CD4-positive, alpha-beta T cell treated with Interleukin-4 for 1 hour (primary cell): ENCODE measurements around the gene SEMA3E.
"Not testable (repeated sequence)": the region's sequence is repeated elsewhere in the genome, so short reads cannot be mapped to it uniquely, and the experiment has no call there.

ENCODE experiments used
- DNase-seq, 2 donors: peaks; one replicate each; pipeline ENCODE4 v3.0.0-alpha.2; 2020 to 2022

Gene SEMA3E

DNA sequence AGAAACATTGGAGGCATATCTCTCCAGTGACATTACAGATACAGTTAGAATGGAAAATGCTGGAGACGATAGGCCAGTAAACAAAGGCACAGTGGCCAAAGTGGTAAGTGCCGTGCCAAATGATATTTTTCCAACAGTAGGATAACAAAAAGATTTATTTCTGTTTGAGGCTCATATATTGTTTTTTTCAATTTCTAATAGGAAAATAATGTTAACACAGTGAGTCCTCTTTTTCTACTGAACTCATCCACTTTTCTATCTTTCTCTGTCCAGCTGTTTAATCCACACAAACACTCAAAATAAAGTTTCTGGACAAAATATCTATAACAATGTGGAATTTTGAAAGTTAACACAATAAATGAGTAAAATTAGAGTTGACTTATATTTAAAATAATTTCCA, 201.3 kb downstream of the SEMA3E start:
- no peak for DNase-seq

DNA sequence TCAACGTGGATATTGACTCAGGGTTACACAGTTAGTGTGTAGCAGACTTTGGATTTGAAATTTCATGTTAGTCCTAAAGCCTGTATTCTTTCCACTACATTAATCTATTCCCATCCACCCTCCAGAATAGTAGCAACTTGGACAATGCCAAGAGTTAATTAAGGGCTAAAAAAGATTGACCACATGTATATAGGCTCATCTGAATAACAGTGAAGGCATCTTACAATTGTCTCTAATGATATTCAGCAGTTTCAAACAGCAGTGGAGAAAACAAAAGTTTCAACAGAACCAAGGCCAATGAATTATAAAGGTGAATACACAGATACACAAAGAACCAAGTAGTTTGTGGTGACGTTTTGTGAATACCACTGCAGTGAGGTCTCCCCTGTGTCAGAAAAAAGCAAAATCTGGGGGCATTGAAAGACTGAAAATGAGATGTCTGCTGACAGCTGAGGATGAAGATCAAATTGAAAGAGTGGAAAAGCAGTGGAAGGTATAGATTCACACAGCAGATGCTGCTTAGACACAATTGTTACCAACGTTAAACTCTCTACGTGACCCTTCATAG, 202.8 kb downstream of the SEMA3E start:
- DNase-seq: no peak

DNA sequence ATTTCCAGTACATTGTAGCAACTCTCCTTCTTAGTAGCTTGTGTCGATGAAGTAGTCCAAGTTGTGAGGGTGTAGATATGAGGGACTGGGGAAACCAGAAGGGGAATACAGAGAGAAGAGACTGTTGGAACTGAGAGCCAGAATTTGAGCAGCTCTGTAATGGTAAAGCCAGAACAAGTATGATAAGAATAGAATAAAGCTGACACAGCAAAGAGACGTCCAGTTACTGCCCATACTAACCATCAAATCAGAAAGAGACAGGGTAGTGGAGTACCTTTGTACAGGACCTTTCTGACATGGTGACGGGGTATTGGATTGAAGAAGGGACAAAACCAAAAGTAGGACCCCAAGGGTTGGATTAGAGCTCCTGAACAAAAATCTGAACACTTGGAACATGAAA, 206.0 kb downstream of the SEMA3E start:
- no peak for DNase-seq

DNA sequence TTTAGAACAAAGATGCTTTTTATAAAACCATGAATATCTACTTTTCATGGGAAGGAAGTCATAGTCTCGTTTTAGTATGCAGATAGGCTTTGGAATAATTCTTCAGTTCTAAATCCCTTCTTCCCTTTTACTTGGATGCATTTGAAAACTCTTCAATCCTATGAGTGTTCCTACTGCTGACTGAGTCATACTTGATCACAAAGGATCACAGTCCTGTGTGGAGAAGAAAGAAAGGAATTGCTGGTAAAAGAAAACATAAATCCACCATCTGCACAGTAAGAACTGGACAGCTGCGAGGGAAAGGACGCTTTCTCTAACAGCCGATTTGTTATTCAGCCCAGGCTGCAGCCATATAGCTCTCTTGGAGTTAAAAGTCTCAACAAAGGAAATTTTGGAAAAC, 209.9 kb downstream of the SEMA3E start:
- no peak for DNase-seq

DNA sequence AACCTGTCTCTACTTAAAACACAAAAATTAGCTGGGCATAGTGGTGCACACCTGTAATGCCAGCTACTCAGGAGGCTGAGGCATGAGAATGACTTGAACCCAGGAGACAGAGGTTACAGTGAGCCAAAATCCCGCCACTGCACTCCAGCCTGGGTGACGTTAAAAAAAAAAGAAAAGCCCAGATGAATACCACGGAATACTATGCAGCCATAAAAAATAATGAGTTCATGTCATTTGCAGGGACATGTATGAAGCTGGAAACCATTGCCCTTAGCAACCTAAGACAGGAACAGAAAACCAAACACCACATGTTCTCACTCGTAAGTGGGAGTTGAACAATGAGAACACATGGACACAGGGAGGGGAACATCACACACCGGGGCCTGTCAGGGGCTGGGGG, 218.7 kb downstream of the SEMA3E start:
- DNase-seq: not testable (repeated sequence)

DNA sequence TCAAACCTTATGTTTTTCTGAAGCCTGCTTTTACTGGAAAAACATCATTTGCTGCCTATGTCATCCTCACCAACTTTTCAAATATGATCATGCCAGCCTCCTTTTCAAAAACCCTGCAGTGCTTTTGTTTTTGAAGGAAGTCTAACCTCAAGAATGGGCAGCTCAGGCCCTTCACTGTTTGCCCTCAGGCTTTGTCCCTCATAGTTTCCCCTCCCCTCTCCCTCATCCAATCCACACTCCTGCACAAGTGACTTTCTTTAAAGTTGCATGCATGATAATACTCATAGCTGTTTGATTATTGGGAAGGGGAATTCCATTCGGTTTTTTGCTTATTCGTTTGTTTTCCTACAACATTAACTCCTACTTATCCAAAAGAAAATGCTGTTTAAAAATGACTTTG, 219.4 kb downstream of the SEMA3E start:
- no peak for DNase-seq

DNA sequence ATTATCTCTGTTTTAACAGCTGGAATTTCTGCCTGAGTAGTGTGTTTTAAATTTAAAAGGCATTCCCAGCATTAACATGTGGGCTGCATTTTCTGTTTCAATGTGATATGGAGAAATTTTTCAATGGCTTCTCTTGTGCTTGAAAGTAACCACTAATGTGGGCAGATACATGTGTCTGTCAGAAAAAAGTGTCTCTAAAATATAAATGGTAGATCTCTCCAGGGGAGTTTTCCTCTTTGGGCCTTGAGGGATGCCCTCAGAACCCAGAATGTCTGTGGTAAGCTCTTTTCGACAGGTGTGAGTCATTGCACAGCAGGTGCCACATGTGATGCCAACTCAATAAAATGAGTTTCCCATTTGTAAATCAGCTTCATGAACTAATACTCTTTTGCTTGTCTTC, 221.1 kb downstream of the SEMA3E start:
- DNase-seq: no peak

DNA sequence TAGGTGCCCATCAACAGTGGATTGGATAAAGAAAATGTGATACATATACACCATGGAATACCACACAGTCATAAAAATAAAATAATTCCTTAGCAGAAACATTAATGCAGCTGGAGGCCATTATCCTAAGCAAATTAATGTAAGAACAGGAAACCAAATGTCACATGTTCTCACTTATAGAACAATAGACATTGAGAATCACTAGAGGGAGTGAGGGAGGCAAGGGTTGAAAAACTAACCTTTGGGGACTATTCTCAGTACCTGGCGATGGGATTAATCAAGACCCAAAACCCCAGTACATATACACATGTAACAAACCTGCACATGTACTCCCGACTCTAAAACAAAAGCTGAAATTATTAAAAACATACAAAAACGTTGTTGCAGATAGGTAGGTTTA, 222.6 kb downstream of the SEMA3E start:
- DNase-seq: no peak

DNA sequence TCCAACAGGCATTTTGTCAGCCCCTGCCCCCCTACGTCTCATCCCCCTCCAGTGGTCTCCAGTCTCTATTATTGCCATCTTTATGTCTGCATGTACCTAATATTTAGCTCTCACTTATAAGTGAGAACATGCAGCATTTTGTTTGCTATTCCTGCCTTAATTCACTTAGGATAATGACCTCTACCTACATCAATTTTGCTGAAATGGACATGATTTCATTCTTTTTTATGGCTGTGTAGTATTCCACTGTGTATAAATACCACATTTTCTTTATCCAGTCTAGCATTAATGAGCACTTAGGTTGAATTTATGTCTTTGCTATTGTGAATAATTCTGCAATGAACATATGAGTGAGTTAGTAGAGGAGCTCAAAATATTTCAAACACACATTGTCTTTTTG, 229.9 kb downstream of the SEMA3E start:
- no peak for DNase-seq

DNA sequence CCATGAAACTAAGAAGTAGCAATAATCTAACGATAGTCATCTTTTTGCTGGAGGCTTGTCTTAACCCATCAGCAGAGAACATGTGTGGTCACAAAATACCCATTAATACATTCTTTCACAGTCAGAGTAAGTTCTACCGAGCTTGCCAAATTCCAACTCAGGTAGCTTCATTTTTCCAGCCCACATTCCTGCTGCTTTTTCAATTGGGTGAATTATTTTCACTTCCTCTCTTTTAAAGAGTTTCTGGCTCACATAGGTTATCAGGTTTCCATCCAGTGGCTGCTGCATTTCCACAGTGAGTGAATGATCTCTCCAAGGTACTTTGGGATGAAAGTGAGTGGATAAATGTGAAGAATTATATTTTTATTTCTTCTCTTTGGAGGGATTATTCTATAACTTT, 233.1 kb downstream of the SEMA3E start:
- no peak for DNase-seq

DNA sequence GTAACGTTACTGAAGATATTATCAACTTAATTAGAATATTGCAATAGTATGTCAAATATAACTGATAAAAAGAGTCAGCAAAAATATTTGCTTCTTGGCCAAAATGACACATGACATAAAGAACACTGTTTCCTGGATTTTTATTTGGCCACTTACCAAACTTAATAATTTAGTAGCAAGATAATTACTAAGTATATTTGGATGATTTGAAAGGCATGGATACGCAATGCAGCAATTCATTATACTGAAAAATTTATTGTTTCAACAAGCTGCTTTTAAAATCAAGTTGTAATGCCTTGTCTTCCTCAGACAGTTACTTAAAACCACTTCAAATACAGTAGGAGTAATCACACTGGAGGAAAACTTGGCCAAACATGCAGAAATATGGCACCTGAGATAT, 234.0 kb downstream of the SEMA3E start:
- no peak for DNase-seq

DNA sequence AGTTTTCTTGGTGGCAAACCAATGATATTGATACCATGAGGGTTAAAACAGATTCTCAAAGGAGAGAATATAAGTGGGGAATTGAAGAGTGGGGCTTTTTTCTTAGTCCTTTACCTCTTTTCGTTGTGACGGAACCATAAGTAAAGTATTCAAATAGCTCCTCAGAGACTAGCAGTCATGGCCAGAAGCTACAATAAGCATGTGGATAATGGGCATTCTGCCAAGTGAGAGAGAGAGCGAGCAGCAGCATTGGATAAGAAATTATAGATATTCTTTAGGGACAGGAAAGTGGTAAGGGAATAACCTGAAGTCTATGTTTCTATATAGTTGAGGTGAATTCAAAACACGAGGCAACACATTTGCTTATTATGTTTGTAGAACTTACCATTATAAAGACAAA, 235.1 kb downstream of the SEMA3E start:
- DNase-seq: no peak

DNA sequence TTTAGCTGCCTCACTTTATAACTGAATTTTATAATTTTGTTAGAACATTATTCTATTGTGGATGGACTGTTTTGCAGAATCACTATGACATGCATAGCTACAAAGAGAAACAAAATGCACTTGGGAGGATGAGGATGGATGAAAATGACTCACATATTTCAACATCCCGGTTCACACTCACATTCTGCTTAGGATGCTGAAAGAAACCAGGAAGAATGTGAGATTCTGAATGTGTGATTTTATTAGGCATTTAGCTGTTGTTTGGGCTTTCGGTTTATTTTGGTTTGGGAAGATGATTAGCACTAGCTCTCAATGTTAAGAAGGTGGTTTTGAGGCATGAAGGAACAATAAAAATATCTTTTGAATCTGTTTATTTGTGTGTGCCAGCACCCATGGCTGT, 235.5 kb downstream of the SEMA3E start:
- DNase-seq: no peak

DNA sequence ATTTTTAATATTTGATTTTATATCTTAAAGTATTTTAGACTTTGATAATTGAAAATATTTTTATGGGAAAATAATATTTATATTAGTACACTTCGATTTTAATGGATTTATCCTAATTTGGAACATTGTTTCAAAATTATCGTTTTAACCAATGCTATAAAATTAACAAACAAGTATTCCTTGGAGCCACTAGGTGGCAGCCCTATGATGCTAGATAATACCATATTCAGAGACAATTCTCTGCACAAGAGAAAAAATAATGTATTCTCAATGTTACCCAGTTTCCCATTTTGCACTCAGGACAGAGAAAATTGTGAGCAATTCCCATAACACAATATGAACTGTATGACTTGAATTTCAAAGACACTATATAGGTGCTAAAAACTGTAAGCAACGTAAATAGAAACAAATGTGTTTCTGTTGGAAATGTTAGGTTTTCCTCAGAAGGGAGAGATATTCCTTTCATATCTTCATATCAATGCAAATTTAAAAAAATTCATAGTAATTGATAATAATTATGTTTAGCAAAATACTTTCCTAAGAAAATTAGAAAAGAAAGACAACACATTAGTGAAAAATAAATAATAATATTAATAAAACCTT, 237.8 kb downstream of the SEMA3E start:
- no peak for DNase-seq

DNA sequence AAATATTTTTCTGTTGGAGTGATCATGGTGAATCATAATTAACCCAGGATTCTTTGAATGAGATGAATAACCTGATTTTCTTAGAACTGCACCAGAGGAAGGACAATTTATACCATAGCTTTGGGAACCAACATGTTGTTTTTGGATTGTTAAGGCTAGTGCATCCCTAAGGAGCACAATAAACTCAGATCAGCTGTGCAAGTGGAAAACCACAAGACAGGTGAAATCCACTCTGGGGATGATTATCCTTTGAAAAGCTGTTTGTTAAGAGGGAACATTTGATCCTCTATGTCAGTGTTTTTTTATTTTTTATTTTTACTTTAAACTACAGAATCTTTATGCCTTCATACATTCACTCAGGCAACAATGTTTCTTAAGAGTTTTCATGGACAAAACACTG, 254.2 kb downstream of the SEMA3E start:
- no peak for DNase-seq

DNA sequence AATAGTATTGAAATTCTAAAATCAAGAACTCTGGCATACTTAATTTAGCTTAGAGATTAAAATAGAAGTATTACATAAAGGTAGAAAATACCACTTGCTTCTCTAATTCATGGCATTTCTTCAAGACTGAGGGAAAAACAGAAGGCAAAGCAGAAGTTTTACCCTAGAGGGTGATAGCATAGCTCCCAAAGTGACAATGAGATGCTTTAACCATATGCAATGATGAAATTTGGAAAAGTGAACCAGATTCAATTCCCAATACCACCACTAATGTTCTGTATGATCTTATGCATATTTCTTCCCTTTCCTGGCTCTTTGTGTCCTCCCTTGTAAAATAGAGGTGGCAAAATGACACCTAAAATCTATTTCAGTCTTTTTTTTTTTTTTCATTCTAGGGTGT, 260.5 kb downstream of the SEMA3E start:
- DNase-seq: no peak

DNA sequence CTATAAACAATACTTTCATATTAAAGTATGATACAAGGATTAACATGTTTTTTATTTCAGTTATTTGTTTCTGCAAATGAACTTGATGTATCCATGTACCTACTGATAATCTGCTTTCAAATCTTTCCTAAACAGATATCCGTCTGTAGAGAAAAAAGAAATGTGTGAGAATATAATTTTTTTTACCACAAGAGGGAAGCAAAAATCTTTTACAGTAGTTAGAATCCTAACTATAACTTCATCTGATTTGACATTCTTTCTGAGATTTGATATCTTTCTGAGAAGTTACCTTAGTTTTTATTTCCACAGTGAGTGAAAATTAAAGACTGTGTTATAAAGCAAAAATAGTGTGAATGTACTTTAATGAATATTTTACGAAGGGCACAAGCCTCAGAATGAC, 282.3 kb downstream of the SEMA3E start:
- no peak for DNase-seq

DNA sequence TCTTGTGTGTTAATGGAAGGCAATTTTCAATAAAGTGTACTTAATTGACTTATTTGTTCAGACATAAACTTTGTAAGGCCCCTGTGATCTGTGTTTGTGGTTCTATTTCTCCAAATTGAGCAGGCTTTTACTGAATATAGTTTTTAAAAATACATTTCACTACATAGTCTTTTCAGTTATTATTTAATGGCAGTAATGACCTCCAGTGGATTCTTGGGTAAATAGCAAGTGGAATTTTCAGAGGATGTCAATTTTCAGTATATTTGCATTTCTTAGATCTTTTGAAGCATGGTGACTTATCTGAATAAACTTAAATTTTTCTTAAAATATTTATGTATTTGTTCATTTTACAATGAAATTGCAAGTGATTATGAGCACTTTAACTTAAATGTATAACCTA, 283.2 kb downstream of the SEMA3E start:
- no peak for DNase-seq

DNA sequence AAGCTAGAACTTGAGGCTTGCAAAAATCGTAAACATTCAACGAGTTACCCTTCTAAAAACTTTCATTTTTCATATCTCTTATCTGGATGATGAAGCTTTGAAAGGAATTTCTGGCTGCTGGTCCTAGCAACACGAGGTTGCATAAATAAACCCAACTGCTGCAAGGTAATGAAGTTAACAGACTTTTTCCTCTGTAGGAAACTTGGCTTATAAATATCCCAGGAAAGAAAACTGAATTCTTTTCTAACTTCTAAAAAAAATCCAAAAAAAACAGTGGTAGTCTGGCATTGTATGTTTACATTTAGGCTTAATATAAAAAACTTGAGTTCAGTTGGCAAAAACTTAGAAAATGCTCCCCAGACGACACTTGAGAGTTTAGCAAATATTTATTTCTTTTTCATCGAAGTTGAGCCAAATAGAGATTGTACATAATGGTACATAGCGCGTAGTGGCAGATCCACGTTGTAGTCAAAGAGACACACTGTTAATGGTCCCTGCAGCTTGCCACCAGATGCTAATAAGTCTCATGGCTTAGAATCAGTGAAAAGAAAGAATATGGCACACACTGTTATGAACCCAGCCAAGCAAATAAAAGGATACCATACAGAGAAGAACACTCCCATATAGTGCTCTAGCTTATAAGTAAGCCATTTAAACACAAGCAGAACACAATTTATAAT, 285.9 kb downstream of the SEMA3E start:
- DNase-seq: no peak

DNA sequence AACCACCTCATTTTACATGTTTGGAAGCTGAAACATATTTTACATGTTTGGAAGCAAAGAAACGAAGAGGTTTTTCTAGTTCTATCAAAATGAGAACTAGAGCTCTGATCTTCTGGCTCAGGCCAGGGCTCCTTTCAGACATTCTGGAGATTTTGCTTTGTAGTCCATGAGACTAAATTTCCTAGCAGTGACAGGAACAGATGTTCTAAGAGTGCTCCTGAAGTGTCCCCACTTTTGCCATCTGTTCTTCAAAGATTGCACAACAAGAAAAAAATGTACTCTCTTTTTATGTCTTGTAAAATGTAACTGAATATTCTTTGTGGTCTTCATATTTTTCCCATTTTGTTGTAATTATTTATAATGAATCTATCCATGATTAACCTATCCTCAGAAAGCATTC, 289.8 kb downstream of the SEMA3E start:
- DNase-seq: no peak

DNA sequence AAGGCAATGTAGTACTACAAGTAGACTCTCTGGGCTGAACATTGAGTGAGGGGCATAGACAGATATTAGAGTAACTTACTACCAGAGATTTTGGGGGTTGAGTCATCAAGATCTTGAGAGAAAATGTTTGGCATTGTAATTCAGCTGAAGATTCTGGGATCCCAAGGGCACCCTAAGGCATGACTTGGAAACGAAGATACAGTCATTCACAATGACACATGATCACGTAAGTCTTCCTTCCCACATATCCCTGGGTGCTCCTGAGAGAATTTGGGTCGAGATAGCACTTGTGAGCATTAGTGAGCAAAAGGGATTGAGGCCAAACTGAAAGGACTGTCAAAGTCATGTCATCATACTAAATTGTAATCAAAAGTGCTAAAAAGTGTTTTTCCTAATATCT, 293.8 kb downstream of the SEMA3E start:
- no peak for DNase-seq

DNA sequence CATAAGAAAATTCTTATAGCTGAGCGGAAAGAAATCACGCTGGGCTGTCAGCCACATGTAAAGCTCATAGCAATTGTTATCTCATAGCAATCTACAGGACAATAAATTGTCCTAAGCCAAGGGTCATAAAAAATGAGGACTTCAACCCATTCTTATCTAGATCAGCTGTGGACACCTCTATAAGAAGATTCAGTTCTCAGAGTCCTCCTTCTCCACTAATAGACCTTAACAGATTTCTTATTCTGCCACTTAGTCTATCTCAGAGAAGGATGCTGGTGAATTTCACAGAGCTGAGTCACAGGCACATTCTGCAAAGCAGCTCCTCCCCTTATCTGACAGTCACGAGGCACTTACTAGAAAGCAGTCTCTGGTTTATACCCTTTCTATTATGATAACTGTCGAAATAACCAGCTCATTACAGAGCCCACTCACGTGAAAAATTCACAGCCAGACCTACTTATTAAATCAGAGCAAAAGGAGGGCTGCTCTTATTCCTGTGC, 300.9 kb downstream of the SEMA3E start:
- DNase-seq: no peak

DNA sequence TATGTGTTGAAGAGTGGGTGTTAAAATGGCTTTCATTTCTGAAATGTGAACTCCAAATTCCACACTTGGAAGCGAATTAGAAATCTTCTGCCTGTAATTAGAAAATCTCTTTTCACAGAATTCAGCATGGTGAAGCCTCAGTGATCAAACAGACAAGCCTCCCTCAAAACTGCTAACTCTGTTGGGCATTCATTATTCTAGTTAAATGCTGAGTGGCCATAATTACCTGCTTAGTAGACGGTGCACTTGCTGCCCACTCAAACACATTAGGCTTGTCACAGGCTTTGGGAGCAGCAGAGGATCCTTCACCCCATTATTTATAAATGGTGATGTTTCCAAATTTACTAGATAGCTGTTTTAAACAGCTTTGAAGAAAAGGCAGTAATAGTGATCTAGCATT, 309.0 kb downstream of the SEMA3E start:
- DNase-seq: no peak

DNA sequence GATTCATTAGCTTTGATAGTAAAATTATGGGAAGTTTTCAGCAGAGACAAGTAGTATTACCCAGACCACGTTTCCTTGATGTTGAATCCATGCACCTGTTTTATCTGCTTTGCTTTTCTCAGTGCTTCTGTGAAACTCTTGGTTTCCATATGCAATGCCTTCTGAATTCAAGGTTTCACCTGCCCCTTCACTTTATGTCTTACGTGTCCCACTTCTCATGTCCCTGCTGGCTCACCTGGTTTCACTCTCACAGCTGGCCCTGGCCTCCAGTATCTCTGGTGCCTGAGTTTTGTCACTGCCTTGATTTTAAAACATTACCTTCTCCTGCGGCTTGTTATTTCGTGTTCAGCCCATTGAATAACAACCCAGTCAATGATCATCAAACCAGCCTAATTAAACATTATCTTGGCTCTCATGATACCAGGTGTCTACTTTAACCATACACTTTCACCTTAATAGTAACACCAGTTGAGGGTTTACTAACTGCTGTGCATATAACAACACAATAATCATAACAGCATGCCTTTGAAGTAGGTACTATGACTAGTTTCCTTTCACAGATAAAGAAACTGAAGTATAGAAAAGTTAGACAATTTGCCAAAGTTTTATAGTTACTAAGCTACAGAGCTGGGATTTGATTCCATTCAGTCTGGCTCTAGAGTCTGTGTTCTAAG, 310.5 kb downstream of the SEMA3E start:
- no peak for DNase-seq
